Spleen (tissue), 11 donors: Measurements from ENCODE around the gene SDK2. TPM values are rescaled to one million over a fixed set of nuclear protein-coding genes. Genes with fewer than 3 reads are reported as not detected.

Experiments
- DNase-seq: peaks from one replicate; pipeline ENCODE4 v3.0.0-alpha.2; 2020
- H3K27ac ChIP-seq, 8 donors: fragments of 200-600 bp; sonication (generic) in 7 of 8; 1 replicate in 4 of 8; 2 replicates in 4 of 8; pipeline versions ENCODE4 v1.5.0 to v1.8.0; 2016 to 2021; ENCODE audit warnings: inconsistent platforms in 4 of 8, mild to moderate bottlenecking in 4 of 8, moderate library complexity in 1 of 8
- H3K27me3 ChIP-seq, 7 donors: fragments of 200-600 bp; sonication (generic) in 6 of 7; replicated peaks in 1 of 7; 1 replicate in 4 of 7; 2 replicates in 3 of 7; pipeline versions ENCODE4 v1.5.0 to v1.8.0; 2016 to 2021; ENCODE audit warnings: inconsistent platforms in 3 of 7, mild to moderate bottlenecking in 1 of 7
- H3K36me3 ChIP-seq, 6 donors: fragments of 200-600 bp; sonication (generic) in 5 of 6; 1 replicate in 4 of 6; 2 replicates in 2 of 6; pipeline versions ENCODE4 v1.5.0 to v1.8.0; 2016 to 2021; ENCODE audit warnings: inconsistent platforms in 2 of 6
- H3K4me1 ChIP-seq, 6 donors: fragments of 200-600 bp; sonication (generic) in 5 of 6; 1 replicate in 3 of 6; 2 replicates in 3 of 6; pipeline versions ENCODE4 v1.5.0 to v1.8.0; 2016 to 2021; ENCODE audit warnings: inconsistent platforms in 3 of 6
- H3K4me3 ChIP-seq, 8 donors: fragments of 200-600 bp; sonication (generic) in 7 of 8; 1 replicate in 4 of 8; 2 replicates in 4 of 8; pipeline versions ENCODE4 v1.5.0 to v1.8.0; 2016 to 2021; ENCODE audit warnings: inconsistent platforms in 4 of 8, mild to moderate bottlenecking in 4 of 8, moderate library complexity in 2 of 8
- H3K9me3 ChIP-seq, 8 donors: fragments of 200-600 bp; sonication (generic) in 7 of 8; 1 replicate in 4 of 8; 2 replicates in 4 of 8; pipeline versions ENCODE4 v1.5.0 to v1.8.0; 2016 to 2021; ENCODE audit warnings: inconsistent platforms in 4 of 8
- CTCF ChIP-seq, 11 experiments: fragments of 200-600 bp in 7 of 11; fragments of 450-650 bp in 4 of 11; sonication (generic) in 4 of 11; IDR thresholded peaks in 8 of 11; conservative IDR thresholded peaks in 3 of 11; 1 replicate in 7 of 11; 2 replicates in 4 of 11; pipeline versions ENCODE4 v1.4.0 to v1.8.0; 2016 to 2021; ENCODE audit warnings: antibody characterized with exemption in 11 of 11, inconsistent platforms in 4 of 11, mild to moderate bottlenecking in 1 of 11
- POLR2A ChIP-seq, 3 donors: fragments of 450-650 bp; IDR thresholded peaks; one replicate each; pipeline ENCODE4 v1.5.1; 2017; ENCODE audit warnings: antibody characterized with exemption in 3 of 3, mild to moderate bottlenecking in 1 of 3
- POLR2AphosphoS5 ChIP-seq, 3 donors: sonication (generic); formaldehyde crosslinking; IDR thresholded peaks; one replicate each; pipeline ENCODE4 v1.5.1; 2017; ENCODE audit warnings: antibody characterized with exemption in 3 of 3
- WGBS, 5 donors: extraction: QIAGEN DNeasy Blood & Tissue Kit in 3 of 5; methylation state at CpG; one replicate each; pipeline versions ENCODE4 v1.1.5 to v1.1.7; 2013 to 2018; 5-methylcytosine and 5-hydroxymethylcytosine counted together
- intact Hi-C: fragments of 100-400 bp; cut with DNase I; formaldehyde crosslinking; loops from one replicate; pipeline ENCODE4 v1.15.0; 2023; ENCODE audit warnings: low total_unique reads
- polyA plus RNA-seq, 3 donors: library from polyadenylated mRNA; stranded (reverse); fragments of 200-250 nt; gene quantifications; one replicate each; pipeline ENCODE4 v1.2.1, GENCODE V29; 2013
- total RNA-seq, 7 donors: library from RNA; depleted of rRNA in 3 of 7; stranded (reverse); fragments of >200 nt in 3 of 7; fragmentation: NEBNext Ultra II Directional in 4 of 7; extraction: Animal tissue kit (Norgen Biotek cat#: 25700) in 4 of 7; gene quantifications; one replicate each; pipeline versions ENCODE4 v1.1.0 to v1.2.1, GENCODE V29; 2016 to 2021
- donor health status: healthy with polysubstance abuse.
- donor health status: DM: no; HTN: no; CAD: no; lungs with moderate emphysema.
- donor health status: DM: no; HTN: no; CAD: no.
- donor health status: Bipolar disorder and iron deficiency.
- donor health status: healthy.
- donor health status: DM: no; HTN: no; CAD: no.
- donor health status: DM: yes; HTN: yes; CAD: no.

The SDK2 gene
- total and polyA plus RNA-seq, 10 donors: 0.86 to 16.5 (median 9.7) TPM

GRCh38 chr17:73464447-73464846 is 179.8 kb downstream of the SDK2 start:
- Histone ChIP-seq H3K27me3 (no peaks in the 10 kb centered on the region), H3K4me1 (peaks cover 0 to 3% (median 0%) of the 10 kb centered on the region in 6 donors), H3K27ac (no peak overlapping the region), H3K4me3 (no peak overlapping the region), H3K36me3 (no peaks in the 10 kb centered on the region), H3K9me3 (peaks cover 0 to 9% (median 5%) of the 10 kb centered on the region in 8 donors)
- 92 to 96% (median 94%) methylated on average over 4 of the region's 4 CpGs for WGBS, 5 donors
- intact Hi-C loops: no loop called here
- no peak for DNase-seq
- TF ChIP-seq CTCF (IDR thresholded peaks at IDR 0.05 in 8 of 11, conservative IDR thresholded peaks at IDR 0.05 in 3 of 11): no peak

GRCh38 chr17:73463821-73464220 is 180.4 kb downstream of the SDK2 start:
- Histone ChIP-seq H3K9me3 (peaks cover 0 to 9% (median 5%) of the 10 kb centered on the region in 8 donors), H3K27ac (no peak overlapping the region), H3K27me3 (no peaks in the 10 kb centered on the region), H3K36me3 (no peaks in the 10 kb centered on the region), H3K4me3 (no peak overlapping the region), H3K4me1 (peaks cover 0 to 3% (median 0%) of the 10 kb centered on the region in 6 donors)
- intact Hi-C loops: no loop called here
- WGBS, 5 donors: 68 to 78% (median 75%) methylated on average over 5 of the region's 5 CpGs
- no peak for TF ChIP-seq CTCF (IDR thresholded peaks at IDR 0.05 in 8 of 11, conservative IDR thresholded peaks at IDR 0.05 in 3 of 11)
- no peak for TF ChIP-seq POLR2A (IDR thresholded peaks at IDR 0.05)
- TF ChIP-seq POLR2AphosphoS5 (IDR thresholded peaks at IDR 0.05): no peak
- no peak for DNase-seq

- Histone ChIP-seq H3K4me3 (no peak overlapping the region), H3K9me3 (peaks cover 0 to 9% (median 5%) of the 10 kb centered on the region in 8 donors), H3K27me3 (no peaks in the 10 kb centered on the region), H3K36me3 (no peaks in the 10 kb centered on the region), H3K4me1 (peaks cover 0 to 2% (median 0%) of the 10 kb centered on the region in 6 donors), H3K27ac (no peak overlapping the region)
- 63 to 88% (median 78%) methylated on average over 8 of the region's 8 CpGs for WGBS, 5 donors
- intact Hi-C loops: no loop called here
- DNase-seq: no peak
- TF ChIP-seq POLR2A (IDR thresholded peaks at IDR 0.05) (no peak), CTCF (IDR thresholded peaks at IDR 0.05 in 8 of 11, conservative IDR thresholded peaks at IDR 0.05 in 3 of 11) (no peak), POLR2AphosphoS5 (IDR thresholded peaks at IDR 0.05) (no peak)
Measured at GRCh38 chr17:73462823-73463222, 181.4 kb downstream of the SDK2 start.

GRCh38 chr17:73459980-73460379 is 184.3 kb downstream of the SDK2 start:
- Histone ChIP-seq H3K27ac (no peak overlapping the region), H3K4me3 (no peak overlapping the region), H3K27me3 (peaks cover 0 to 6% (median 0%) of the 10 kb centered on the region in 7 donors), H3K36me3 (no peaks in the 10 kb centered on the region), H3K4me1 (no peaks in the 10 kb centered on the region), H3K9me3 (peaks cover 0 to 9% (median 5%) of the 10 kb centered on the region in 8 donors)
- intact Hi-C loops: no loop called here
- WGBS, 5 donors: 71 to 93% (median 72%) methylated on average over 7 of the region's 7 CpGs
- TF ChIP-seq POLR2AphosphoS5 (IDR thresholded peaks at IDR 0.05): no peak
- no peak for TF ChIP-seq CTCF (IDR thresholded peaks at IDR 0.05 in 8 of 11, conservative IDR thresholded peaks at IDR 0.05 in 3 of 11)
- no peak for TF ChIP-seq POLR2A (IDR thresholded peaks at IDR 0.05)
- no peak for DNase-seq
